Anterior cingulate cortex (tissue), 58 donors: ENCODE results near the gene ZSWIM6.

Experiments used
- DNase-seq, 58 donors: peaks; one replicate each; lab custom pipeline; 2025; lab: John Stamatoyannopoulos, UW

Gene ZSWIM6

GRCh38 chr5:61331407-61332357, at the start of gene ZSWIM6:
Gene ZSWIM6 (plus strand): TSS chr5:61332258. CDS start chr5:61332273, 15 bp downstream.
- DNase-seq: peak; percentile 82 to 100 (median 99)

- DNase-seq: no peak
These were observed 48.6 kb upstream of the ZSWIM6 start for GRCh38 chr5:61283471-61283870.

GRCh38 chr5:61285531-61285930, 46.5 kb upstream of the ZSWIM6 start:
- DNase-seq: no peak

- DNase-seq: no peak
These were observed 45.5 kb upstream of the ZSWIM6 start for GRCh38 chr5:61286446-61287132.

GRCh38 chr5:61287474-61287873, 44.6 kb upstream of the ZSWIM6 start:
- no peak for DNase-seq

GRCh38 chr5:61289241-61289640, 42.8 kb upstream of the ZSWIM6 start:
- no peak for DNase-seq

GRCh38 chr5:61289669-61290306, 42.3 kb upstream of the ZSWIM6 start:
- DNase-seq: no peak

- no peak for DNase-seq
These were observed 41.3 kb upstream of the ZSWIM6 start for GRCh38 chr5:61290791-61291210.

- no peak for DNase-seq
These were observed 39.9 kb upstream of the ZSWIM6 start for GRCh38 chr5:61292062-61292657.

- DNase-seq: peak in 3 of 58 donors; percentile 10 to 21 (median 18)
These were observed 39.0 kb upstream of the ZSWIM6 start for GRCh38 chr5:61293071-61293470.

GRCh38 chr5:61293873-61294272, 38.2 kb upstream of the ZSWIM6 start:
- no peak for DNase-seq

GRCh38 chr5:61295365-61295764, 36.7 kb upstream of the ZSWIM6 start:
- DNase-seq: no peak

GRCh38 chr5:61298066-61298465, 34.0 kb upstream of the ZSWIM6 start:
- no peak for DNase-seq

- DNase-seq: no peak
These were observed 33.5 kb upstream of the ZSWIM6 start for GRCh38 chr5:61298580-61298979.

GRCh38 chr5:61299261-61299681, 32.8 kb upstream of the ZSWIM6 start:
- peak in 2 of 58 donors; percentile 22 to 29 for DNase-seq

GRCh38 chr5:61301341-61302199, 30.5 kb upstream of the ZSWIM6 start:
- peak in 41 of 58 donors; percentile 12 to 87 (median 52) for DNase-seq

GRCh38 chr5:61302200-61302563, 29.9 kb upstream of the ZSWIM6 start:
- DNase-seq: no peak

- no peak for DNase-seq
These were observed 28.7 kb upstream of the ZSWIM6 start for GRCh38 chr5:61303346-61303745.

- peak in 1 of 58 donors; percentile 6 for DNase-seq
These were observed 27.3 kb upstream of the ZSWIM6 start for GRCh38 chr5:61304590-61305381.
